Astrocyte of the spinal cord (primary cell): ENCODE measurements around the gene MSRB1.
"Not testable (repeated sequence)": the region's sequence is repeated elsewhere in the genome, so short reads cannot be mapped to it uniquely, and the experiment has no call there.

Source experiments
- DNase-seq: peaks from one replicate; pipeline ENCODE4 v3.0.0; 2011; ENCODE audit warnings: low read depth, low spot score
- H3K4me3 ChIP-seq: 2 replicates; pipeline ENCODE4 v1.5.1; 2011; ENCODE audit warnings: low read depth, mild to moderate bottlenecking, low read length, moderate library complexity
- in situ Hi-C: cut with HindIII; loops from 2 replicates; pipeline ENCODE4 v1.10.0; 2017; ENCODE audit warnings: low sequenced_read_pairs
- TF ChIP-seq, protein P1 (sequence below): IDR thresholded peaks from 2 replicates; pipeline ENCODE4 v1.5.1; 2012; ENCODE audit warnings: low read depth, mild to moderate bottlenecking, low read length, inconsistent platforms

The MSRB1 gene

DNA sequence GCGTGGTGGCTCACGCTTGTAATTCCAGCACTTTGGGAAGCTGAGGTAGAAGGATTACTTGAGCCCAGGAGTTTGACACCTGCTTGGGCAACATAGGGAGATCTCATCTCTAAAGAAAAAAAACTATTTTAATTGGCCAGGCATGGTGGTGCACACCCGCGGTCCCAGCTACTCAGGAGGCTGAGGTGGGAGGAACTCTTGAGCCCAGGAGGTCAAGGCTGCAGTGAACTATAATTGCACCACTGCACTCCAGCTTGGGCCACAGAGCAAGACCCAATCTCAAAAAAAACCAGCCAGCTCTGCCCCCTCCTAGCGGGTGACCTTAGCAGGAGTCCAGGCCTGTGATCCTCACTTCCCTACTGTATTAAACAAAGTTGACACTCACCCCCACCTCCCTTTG is 18.9 kb downstream of the MSRB1 start:
- H3K4me3 ChIP-seq = no peak overlapping the region
- in situ Hi-C loops = no loop called here
- no peak for DNase-seq
- TF ChIP-seq, protein P1, sequence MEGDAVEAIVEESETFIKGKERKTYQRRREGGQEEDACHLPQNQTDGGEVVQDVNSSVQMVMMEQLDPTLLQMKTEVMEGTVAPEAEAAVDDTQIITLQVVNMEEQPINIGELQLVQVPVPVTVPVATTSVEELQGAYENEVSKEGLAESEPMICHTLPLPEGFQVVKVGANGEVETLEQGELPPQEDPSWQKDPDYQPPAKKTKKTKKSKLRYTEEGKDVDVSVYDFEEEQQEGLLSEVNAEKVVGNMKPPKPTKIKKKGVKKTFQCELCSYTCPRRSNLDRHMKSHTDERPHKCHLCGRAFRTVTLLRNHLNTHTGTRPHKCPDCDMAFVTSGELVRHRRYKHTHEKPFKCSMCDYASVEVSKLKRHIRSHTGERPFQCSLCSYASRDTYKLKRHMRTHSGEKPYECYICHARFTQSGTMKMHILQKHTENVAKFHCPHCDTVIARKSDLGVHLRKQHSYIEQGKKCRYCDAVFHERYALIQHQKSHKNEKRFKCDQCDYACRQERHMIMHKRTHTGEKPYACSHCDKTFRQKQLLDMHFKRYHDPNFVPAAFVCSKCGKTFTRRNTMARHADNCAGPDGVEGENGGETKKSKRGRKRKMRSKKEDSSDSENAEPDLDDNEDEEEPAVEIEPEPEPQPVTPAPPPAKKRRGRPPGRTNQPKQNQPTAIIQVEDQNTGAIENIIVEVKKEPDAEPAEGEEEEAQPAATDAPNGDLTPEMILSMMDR = no peak

DNA sequence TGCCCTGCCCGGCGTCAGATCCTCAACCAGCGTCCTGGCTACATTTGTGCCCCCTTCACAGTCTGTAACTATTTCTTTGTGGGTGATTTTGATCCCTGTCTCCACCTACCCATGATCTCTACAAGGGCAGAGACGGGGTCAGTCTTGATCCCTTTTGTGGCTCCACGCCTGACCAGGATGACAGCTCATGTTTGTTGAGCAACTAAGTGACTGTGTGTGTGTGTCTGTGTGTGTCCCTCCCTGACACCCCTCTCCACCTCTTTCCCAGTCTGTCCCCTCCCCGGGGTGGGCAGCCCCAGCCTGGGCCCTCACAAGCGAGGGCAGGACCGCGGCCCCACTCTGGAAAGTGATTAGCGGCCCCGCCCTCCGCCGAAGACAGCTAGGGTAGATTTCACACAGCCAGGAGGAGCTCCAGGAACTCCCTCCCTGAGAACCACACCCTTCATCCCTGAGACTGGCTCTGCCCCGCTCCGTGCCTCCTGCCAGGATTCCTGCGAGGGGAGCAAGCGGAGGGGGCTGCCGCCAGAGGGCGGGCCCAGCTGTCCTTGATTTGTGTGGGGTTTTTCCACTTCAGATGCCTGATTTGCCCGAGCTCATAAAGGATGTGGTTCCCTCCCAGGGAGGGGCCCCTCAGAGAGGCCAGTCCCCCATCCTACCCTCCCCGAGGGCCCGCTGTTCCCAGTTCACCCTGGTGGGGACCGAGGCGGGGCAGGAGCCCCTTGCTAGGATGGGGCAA is 19.5 kb downstream of the MSRB1 start:
- no peak overlapping the region for H3K4me3 ChIP-seq
- DNase-seq = no peak
- in situ Hi-C loops = no loop called here
- TF ChIP-seq, protein P1 = peak; percentile 53

- in situ Hi-C loops = no loop called here
- TF ChIP-seq, protein P1 = no peak
Measured at GRCh38 chr16:1922357-1922756, 20.6 kb downstream of the MSRB1 start.

DNA sequence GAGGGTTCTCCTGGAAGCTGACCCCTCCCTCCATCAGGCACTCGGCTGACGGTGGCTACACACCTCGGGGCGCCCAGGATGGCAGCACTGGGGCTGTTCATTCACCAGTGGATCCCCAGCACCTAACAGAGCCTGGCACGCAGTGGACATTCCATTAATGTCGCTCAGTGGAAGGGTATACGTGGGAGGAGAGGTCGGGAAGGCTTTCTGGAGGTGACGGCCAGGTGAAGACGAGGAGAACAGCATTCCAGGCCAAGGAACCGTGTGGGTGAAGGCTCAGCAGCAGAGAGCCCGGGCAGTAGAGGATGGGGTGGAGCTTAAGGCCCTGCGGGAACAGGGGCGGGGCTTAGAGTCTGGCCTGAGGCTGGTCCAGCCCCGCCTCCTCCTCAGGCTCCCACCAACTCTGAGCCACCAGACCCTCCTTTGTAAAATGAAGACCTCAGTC is 22.2 kb downstream of the MSRB1 start:
- TF ChIP-seq, protein P1 = no peak
- in situ Hi-C loops = no loop called here
- H3K4me3 ChIP-seq = no peak overlapping the region
- no peak for DNase-seq

More at GRCh38 chr16:1922357-1922756, 20.6 kb downstream of the MSRB1 start:
- no peak for DNase-seq
- H3K4me3 ChIP-seq = no peak overlapping the region

- H3K4me3 ChIP-seq, DNase-seq, in situ Hi-C loops: not testable (repeated sequence)
Measured at GRCh38 chr16:1920122-1920521, 22.9 kb downstream of the MSRB1 start.

DNA sequence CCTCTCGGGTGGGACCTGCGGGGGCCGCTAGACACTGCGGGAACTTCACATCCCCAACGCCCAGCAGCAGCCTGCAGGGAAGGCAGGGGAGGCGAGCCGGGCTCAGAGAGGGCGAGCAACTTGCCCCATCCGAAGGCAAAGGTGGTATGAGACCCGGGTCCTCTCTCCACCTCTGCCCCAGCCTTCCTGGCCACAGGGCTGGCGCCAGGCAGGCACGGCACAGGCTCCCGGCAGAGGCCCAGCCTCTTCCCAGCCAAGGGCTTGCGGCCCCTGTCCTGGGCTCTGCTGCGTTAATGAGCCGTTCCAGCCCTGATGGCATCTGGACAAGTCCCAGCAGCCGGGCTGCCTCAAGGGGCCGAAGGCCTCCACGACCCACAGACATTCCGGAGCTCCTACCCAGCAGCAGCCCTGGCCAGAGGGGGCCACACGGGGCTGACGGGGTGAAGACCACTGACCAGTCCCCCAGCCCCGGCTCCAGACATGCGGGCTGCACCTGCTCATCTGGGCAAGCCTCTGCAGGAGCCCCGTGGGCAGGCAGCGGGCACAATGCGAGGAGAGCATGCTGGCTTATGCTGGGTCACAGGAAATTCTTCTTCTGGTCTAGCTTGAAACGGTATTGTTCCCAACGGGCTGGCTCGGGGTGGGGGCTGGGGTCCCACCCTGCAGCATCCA is 23.5 kb downstream of the MSRB1 start:
- no peak overlapping the region for H3K4me3 ChIP-seq
- DNase-seq = no peak
- in situ Hi-C loops = no loop called here
- TF ChIP-seq, protein P1 = no peak
